K562 (cell line): Measurements from ENCODE around the gene OR13A1.
"Not testable (repeated sequence)": the region's sequence is repeated elsewhere in the genome, so short reads cannot be mapped to it uniquely, and the experiment has no call there.

Source experiments
- JUND ChIP-seq, 2 experiments: IDR thresholded peaks; 2 replicates in 1 of 2; 3 replicates in 1 of 2; pipeline ENCODE4 v1.6.1; 2011; ENCODE audit warnings: borderline replicate concordance in 2 of 2, low read depth in 2 of 2, low read length in 2 of 2, improper control_type of control experiment in 1 of 2, missing biosample characterization in 1 of 2, missing genetic modification characterization in 1 of 2, missing genetic modification reagents in 1 of 2
- SRSF1 ChIP-seq: fragments of 200-400 bp; formaldehyde crosslinking; IDR thresholded peaks from 2 replicates; pipeline ENCODE4 v1.6.1; 2017; ENCODE audit warnings: mild to moderate bottlenecking, low read depth, low read length, moderate library complexity
- ZNF184 ChIP-seq: sonication (generic); formaldehyde crosslinking; IDR thresholded peaks from 2 replicates; pipeline ENCODE4 v1.5.0; 2020; ENCODE audit warnings: missing genetic modification reagents
- ZNF707 ChIP-seq: fragments of 250-450 bp; sonication (Bioruptor Pico); conservative IDR thresholded peaks from 2 replicates; pipeline ENCODE4 v1.8.0; 2022; ENCODE audit warnings: inconsistent platforms, mild to moderate bottlenecking, moderate library complexity
- TF ChIP-seq, protein P1 (sequence below), 3 experiments: IDR thresholded peaks in 2 of 3; conservative IDR thresholded peaks in 1 of 3; 2 replicates each; pipeline ENCODE4 v1.5.1; 2011 to 2012; ENCODE audit warnings: low read length in 3 of 3, mild to moderate bottlenecking in 3 of 3, control low read depth in 2 of 3, improper control_type of control experiment in 1 of 3, inconsistent platforms in 1 of 3, low read depth in 1 of 3, mixed read lengths in 1 of 3, moderate library complexity in 1 of 3; ENCODE audit not compliant: insufficient read depth in 2 of 3
- TF ChIP-seq, protein P2 (sequence below): fragments of 250-450 bp; sonication (Bioruptor Pico); IDR thresholded peaks from 2 replicates; pipeline ENCODE4 v1.8.0; 2021; ENCODE audit warnings: mild to moderate bottlenecking, moderate library complexity
- TF ChIP-seq, protein P3 (sequence below), 2 experiments: fragments of 450-650 bp in 1 of 2; sonication (generic) in 1 of 2; formaldehyde crosslinking in 1 of 2; IDR thresholded peaks in 1 of 2; conservative IDR thresholded peaks in 1 of 2; 2 replicates each; pipeline versions ENCODE4 v1.6.1 to v1.8.1; 2016 to 2023; ENCODE audit warnings: mild to moderate bottlenecking in 2 of 2, moderate library complexity in 2 of 2, inconsistent platforms in 1 of 2, missing genetic modification reagents in 1 of 2

DNA sequence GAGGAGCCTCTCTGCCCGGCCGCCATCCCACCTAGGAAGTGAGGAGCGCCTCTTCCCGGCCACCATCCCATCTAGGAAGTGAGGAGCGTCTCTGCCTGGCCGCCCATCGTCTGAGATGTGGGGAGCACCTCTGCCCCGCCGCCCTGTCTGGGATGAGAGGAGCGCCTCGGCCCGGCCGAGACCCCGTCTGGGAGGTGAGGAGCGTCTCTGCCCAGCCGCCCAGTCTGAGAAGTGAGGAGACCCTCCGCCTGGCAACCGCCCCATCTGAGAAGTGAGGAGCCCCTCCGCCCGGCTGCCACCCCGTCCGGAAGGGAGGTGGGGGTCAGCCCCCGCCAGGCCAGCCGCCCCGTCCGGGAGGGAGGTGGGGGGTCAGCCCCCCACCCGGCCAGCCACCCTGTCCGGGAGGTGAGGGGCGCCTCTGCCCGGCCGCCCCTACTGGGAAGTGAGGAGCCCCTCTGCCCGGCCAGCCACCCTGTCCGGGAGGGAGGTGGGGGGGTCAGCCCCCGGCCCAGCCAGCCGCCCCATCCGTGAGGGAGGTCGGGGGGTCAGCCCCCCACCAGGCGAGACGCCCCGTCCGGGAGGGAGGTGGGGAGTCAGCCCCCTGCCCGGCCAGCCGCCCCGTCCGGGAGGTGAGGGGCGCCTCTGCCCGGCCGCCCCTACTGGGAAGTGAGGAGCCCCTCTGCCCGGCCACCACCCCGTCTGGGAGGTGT, 55.5 kb downstream of the OR13A1 start:
- TF ChIP-seq, protein P1, sequence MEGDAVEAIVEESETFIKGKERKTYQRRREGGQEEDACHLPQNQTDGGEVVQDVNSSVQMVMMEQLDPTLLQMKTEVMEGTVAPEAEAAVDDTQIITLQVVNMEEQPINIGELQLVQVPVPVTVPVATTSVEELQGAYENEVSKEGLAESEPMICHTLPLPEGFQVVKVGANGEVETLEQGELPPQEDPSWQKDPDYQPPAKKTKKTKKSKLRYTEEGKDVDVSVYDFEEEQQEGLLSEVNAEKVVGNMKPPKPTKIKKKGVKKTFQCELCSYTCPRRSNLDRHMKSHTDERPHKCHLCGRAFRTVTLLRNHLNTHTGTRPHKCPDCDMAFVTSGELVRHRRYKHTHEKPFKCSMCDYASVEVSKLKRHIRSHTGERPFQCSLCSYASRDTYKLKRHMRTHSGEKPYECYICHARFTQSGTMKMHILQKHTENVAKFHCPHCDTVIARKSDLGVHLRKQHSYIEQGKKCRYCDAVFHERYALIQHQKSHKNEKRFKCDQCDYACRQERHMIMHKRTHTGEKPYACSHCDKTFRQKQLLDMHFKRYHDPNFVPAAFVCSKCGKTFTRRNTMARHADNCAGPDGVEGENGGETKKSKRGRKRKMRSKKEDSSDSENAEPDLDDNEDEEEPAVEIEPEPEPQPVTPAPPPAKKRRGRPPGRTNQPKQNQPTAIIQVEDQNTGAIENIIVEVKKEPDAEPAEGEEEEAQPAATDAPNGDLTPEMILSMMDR (IDR thresholded peaks at IDR 0.05 in 2 of 3, conservative IDR thresholded peaks at IDR 0.05 in 1 of 3; ENCODE audit: insufficient read depth in 2 of 3, low read depth in 1 of 3, low read length in 3 of 3), result not testable (repeated sequence)
- not testable (repeated sequence) for TF ChIP-seq ZNF184; SRSF1; ZNF707 (CRISPR knock-in tag); JUND (IDR thresholded peaks at IDR 0.05; ENCODE audit: borderline replicate concordance, low read depth, low read length); JUND (tag; IDR thresholded peaks at IDR 0.05; ENCODE audit: borderline replicate concordance, low read depth, low read length)
- TF ChIP-seq, protein P2, sequence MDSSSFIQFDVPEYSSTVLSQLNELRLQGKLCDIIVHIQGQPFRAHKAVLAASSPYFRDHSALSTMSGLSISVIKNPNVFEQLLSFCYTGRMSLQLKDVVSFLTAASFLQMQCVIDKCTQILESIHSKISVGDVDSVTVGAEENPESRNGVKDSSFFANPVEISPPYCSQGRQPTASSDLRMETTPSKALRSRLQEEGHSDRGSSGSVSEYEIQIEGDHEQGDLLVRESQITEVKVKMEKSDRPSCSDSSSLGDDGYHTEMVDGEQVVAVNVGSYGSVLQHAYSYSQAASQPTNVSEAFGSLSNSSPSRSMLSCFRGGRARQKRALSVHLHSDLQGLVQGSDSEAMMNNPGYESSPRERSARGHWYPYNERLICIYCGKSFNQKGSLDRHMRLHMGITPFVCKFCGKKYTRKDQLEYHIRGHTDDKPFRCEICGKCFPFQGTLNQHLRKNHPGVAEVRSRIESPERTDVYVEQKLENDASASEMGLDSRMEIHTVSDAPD (CRISPR knock-in tag), result not testable (repeated sequence)
- TF ChIP-seq, protein P3, sequence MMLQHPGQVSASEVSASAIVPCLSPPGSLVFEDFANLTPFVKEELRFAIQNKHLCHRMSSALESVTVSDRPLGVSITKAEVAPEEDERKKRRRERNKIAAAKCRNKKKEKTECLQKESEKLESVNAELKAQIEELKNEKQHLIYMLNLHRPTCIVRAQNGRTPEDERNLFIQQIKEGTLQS (IDR thresholded peaks at IDR 0.05), result not testable (repeated sequence)
- TF ChIP-seq, protein P3 (CRISPR knock-in tag; conservative IDR thresholded peaks at IDR 0.05), result not testable (repeated sequence)
